Transverse colon (tissue), 3 donors: ENCODE data around the gene KIF25.

ENCODE experiments used
- POLR2A ChIP-seq: fragments of 450-650 bp; IDR thresholded peaks from one replicate; pipeline ENCODE4 v1.6.1; 2016; ENCODE audit warnings: antibody characterized with exemption, mild to moderate bottlenecking, moderate library complexity
- TF ChIP-seq, protein P1 (sequence below), 5 experiments: fragments of 200-600 bp in 3 of 5; fragments of 450-650 bp in 2 of 5; sonication (generic) in 3 of 5; IDR thresholded peaks; 1 replicate in 2 of 5; 2 replicates in 3 of 5; pipeline ENCODE4 v1.5.1; 2016 to 2017; ENCODE audit warnings: antibody characterized with exemption in 5 of 5, inconsistent platforms in 3 of 5, mild to moderate bottlenecking in 2 of 5, moderate library complexity in 1 of 5

DNA sequence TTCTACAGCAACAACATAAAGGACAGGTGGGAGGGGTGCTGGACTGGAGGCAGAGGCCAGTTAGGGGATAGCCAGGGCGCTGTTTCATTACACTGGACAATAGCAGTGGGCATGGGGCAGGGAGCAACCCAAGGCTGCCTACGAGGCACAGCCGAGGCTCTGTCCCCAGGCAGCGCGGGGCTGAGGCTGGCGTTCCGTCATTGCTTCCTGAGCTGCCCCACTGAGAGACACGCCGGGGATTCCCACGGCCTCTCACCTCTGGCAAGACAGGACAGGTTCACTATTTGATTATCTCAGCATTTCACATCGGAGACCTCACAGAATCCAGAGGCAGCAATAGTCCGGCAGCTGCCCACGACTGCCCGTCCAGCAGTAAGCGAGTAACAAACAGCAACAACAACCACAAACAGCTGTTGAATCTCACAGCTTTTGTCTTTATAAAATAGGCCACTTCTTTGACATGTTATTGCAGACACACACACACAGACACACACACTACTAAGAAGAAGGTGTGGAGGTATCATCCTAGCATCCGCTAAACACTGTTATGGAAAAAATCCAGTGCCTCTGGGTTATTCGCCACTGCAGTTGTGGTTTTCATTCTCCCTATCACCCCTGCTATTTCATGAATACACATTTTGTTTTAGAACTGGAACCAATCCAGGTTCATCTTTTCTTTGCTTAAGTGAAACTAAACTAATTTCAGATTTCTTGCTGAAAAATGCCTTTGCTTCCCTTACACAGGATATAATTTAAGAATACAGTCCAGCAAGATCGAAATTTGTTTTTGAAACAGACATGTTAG is 19.5 kb downstream of the KIF25 start:
- TF ChIP-seq, protein P1, sequence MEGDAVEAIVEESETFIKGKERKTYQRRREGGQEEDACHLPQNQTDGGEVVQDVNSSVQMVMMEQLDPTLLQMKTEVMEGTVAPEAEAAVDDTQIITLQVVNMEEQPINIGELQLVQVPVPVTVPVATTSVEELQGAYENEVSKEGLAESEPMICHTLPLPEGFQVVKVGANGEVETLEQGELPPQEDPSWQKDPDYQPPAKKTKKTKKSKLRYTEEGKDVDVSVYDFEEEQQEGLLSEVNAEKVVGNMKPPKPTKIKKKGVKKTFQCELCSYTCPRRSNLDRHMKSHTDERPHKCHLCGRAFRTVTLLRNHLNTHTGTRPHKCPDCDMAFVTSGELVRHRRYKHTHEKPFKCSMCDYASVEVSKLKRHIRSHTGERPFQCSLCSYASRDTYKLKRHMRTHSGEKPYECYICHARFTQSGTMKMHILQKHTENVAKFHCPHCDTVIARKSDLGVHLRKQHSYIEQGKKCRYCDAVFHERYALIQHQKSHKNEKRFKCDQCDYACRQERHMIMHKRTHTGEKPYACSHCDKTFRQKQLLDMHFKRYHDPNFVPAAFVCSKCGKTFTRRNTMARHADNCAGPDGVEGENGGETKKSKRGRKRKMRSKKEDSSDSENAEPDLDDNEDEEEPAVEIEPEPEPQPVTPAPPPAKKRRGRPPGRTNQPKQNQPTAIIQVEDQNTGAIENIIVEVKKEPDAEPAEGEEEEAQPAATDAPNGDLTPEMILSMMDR (IDR thresholded peaks at IDR 0.05): no peak
- no peak for TF ChIP-seq POLR2A
